HepG2 (cell line): Measurements from ENCODE around the gene DSTN. TPM values are rescaled to one million over a fixed set of nuclear protein-coding genes. Genes with fewer than 3 reads are reported as not detected.
A peak's percentile ranks its signal among the peaks of the same experiment; 100 is the strongest.

Experiments
- EP300 ChIP-seq, 3 experiments: sonication (generic) in 1 of 3; formaldehyde crosslinking in 1 of 3; IDR thresholded peaks; 2 replicates each; pipeline versions ENCODE4 v1.5.1 to v1.6.1; 2011 to 2020; ENCODE audit warnings: low read depth in 2 of 3, low read length in 2 of 3, borderline replicate concordance in 1 of 3, improper control_type of control experiment in 1 of 3, mild to moderate bottlenecking in 1 of 3, missing genetic modification reagents in 1 of 3, moderate library complexity in 1 of 3
- FOXA1 ChIP-seq, 2 experiments: fragments of 450-650 bp in 1 of 2; sonication (generic) in 1 of 2; formaldehyde crosslinking in 1 of 2; IDR thresholded peaks; 2 replicates each; pipeline versions ENCODE4 v1.4.0 to v1.6.1; 2016 to 2020; ENCODE audit warnings: missing genetic modification reagents in 1 of 2
- GATAD1 ChIP-seq: IDR thresholded peaks from 2 replicates; pipeline ENCODE4 v1.6.1; 2016; ENCODE audit warnings: missing genetic modification reagents, missing compliant biosample characterization
- HIC2 ChIP-seq: sonication (generic); formaldehyde crosslinking; IDR thresholded peaks from 2 replicates; pipeline ENCODE4 v1.9.0; 2022; ENCODE audit warnings: low read depth, missing genetic modification reagents
- IKZF1 ChIP-seq: fragments of 450-650 bp; IDR thresholded peaks from 2 replicates; pipeline ENCODE4 v1.7.1; 2016
- MAFG ChIP-seq: sonication (generic); formaldehyde crosslinking; IDR thresholded peaks from 2 replicates; pipeline ENCODE4 v1.5.1; 2020; ENCODE audit warnings: mild to moderate bottlenecking, missing genetic modification reagents
- NCOA1 ChIP-seq: sonication (generic); formaldehyde crosslinking; IDR thresholded peaks from 2 replicates; pipeline ENCODE4 v1.9.0; 2021; ENCODE audit warnings: missing genetic modification reagents
- TAF15 ChIP-seq: fragments of 200-400 bp; formaldehyde crosslinking; IDR thresholded peaks from one replicate; pipeline ENCODE4 v1.6.1; 2018; ENCODE audit warnings: mild to moderate bottlenecking, low read depth, low read length; ENCODE audit not compliant: poor library complexity, severe bottlenecking
- ZKSCAN8 ChIP-seq: IDR thresholded peaks from 2 replicates; pipeline ENCODE4 v1.6.1; 2016; ENCODE audit warnings: borderline replicate concordance, missing genetic modification reagents, missing compliant biosample characterization
- ZNF616 ChIP-seq: sonication (generic); formaldehyde crosslinking; IDR thresholded peaks from 2 replicates; pipeline ENCODE4 v1.5.0; 2020; ENCODE audit warnings: low read depth, mild to moderate bottlenecking, missing genetic modification reagents
- ZNF766 ChIP-seq: sonication (generic); formaldehyde crosslinking; IDR thresholded peaks from 2 replicates; pipeline ENCODE4 v1.5.0; 2020; ENCODE audit warnings: missing genetic modification reagents, borderline replicate concordance
- ZNF788 ChIP-seq: sonication (generic); formaldehyde crosslinking; IDR thresholded peaks from 2 replicates; pipeline ENCODE4 v1.5.0; 2020; ENCODE audit warnings: mild to moderate bottlenecking, missing genetic modification reagents, borderline replicate concordance
- ZSCAN31 ChIP-seq: sonication (generic); formaldehyde crosslinking; IDR thresholded peaks from 2 replicates; pipeline ENCODE4 v1.5.0; 2020; ENCODE audit warnings: low read depth, mild to moderate bottlenecking, missing genetic modification reagents
- polyA plus RNA-seq, 8 experiments: library from polyadenylated mRNA; depleted of rRNA in 3 of 8; stranded (reverse) in 7 of 8; unstranded in 1 of 8; fragments of >200 nt; fragmentation: Illumina TruSeq in 4 of 8; extraction: Trizol in 4 of 8; gene quantifications; 2 replicates each; pipeline versions ENCODE4 v1.2.1 to v1.2.3, GENCODE V29; 2011 to 2016; ENCODE audit warnings: low read depth in 4 of 8, missing spikeins in 1 of 8, mixed read lengths in 1 of 8; ENCODE audit not compliant: insufficient read depth in 1 of 8
- total RNA-seq, 5 experiments: library from RNA; depleted of rRNA; stranded (reverse); fragments of >200 nt; fragmentation: Illumina TruSeq; extraction: Trizol; gene quantifications; 2 replicates each; pipeline ENCODE4 v1.2.3, GENCODE V29; 2016; ENCODE audit warnings: low read depth in 1 of 5
- TF ChIP-seq, protein P1 (sequence below): sonication (generic); formaldehyde crosslinking; IDR thresholded peaks from 2 replicates; pipeline ENCODE4 v1.4.0; 2020; ENCODE audit warnings: missing genetic modification reagents
- TF ChIP-seq, protein P2 (sequence below): sonication (generic); formaldehyde crosslinking; IDR thresholded peaks from 2 replicates; pipeline ENCODE4 v1.4.0; 2020; ENCODE audit warnings: missing genetic modification reagents
- TF ChIP-seq, protein P3 (sequence below): sonication (generic); formaldehyde crosslinking; IDR thresholded peaks from 2 replicates; pipeline ENCODE4 v1.4.0; 2020; ENCODE audit warnings: missing genetic modification reagents; ENCODE audit errors: not compliant biosample characterization
- TF ChIP-seq, protein P4 (sequence below): sonication (generic); formaldehyde crosslinking; IDR thresholded peaks from 2 replicates; pipeline ENCODE4 v1.5.0; 2020; ENCODE audit warnings: missing genetic modification reagents, mild to moderate bottlenecking, borderline replicate concordance

The DSTN gene
- total and polyA plus RNA-seq, 2 of the 13 experiments (the other 11 are each of a cell fraction or from before 2014, with no cell fraction given), result 27.6 to 106 TPM

GRCh38 chr20:17569616-17570346 lies at the start of gene DSTN (continued):
- TF ChIP-seq, protein P1, sequence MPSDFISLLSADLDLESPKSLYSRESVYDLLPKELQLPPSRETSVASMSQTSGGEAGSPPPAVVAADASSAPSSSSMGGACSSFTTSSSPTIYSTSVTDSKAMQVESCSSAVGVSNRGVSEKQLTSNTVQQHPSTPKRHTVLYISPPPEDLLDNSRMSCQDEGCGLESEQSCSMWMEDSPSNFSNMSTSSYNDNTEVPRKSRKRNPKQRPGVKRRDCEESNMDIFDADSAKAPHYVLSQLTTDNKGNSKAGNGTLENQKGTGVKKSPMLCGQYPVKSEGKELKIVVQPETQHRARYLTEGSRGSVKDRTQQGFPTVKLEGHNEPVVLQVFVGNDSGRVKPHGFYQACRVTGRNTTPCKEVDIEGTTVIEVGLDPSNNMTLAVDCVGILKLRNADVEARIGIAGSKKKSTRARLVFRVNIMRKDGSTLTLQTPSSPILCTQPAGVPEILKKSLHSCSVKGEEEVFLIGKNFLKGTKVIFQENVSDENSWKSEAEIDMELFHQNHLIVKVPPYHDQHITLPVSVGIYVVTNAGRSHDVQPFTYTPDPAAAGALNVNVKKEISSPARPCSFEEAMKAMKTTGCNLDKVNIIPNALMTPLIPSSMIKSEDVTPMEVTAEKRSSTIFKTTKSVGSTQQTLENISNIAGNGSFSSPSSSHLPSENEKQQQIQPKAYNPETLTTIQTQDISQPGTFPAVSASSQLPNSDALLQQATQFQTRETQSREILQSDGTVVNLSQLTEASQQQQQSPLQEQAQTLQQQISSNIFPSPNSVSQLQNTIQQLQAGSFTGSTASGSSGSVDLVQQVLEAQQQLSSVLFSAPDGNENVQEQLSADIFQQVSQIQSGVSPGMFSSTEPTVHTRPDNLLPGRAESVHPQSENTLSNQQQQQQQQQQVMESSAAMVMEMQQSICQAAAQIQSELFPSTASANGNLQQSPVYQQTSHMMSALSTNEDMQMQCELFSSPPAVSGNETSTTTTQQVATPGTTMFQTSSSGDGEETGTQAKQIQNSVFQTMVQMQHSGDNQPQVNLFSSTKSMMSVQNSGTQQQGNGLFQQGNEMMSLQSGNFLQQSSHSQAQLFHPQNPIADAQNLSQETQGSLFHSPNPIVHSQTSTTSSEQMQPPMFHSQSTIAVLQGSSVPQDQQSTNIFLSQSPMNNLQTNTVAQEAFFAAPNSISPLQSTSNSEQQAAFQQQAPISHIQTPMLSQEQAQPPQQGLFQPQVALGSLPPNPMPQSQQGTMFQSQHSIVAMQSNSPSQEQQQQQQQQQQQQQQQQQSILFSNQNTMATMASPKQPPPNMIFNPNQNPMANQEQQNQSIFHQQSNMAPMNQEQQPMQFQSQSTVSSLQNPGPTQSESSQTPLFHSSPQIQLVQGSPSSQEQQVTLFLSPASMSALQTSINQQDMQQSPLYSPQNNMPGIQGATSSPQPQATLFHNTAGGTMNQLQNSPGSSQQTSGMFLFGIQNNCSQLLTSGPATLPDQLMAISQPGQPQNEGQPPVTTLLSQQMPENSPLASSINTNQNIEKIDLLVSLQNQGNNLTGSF (CRISPR knock-in tag), result no peak
- TF ChIP-seq, protein P2, sequence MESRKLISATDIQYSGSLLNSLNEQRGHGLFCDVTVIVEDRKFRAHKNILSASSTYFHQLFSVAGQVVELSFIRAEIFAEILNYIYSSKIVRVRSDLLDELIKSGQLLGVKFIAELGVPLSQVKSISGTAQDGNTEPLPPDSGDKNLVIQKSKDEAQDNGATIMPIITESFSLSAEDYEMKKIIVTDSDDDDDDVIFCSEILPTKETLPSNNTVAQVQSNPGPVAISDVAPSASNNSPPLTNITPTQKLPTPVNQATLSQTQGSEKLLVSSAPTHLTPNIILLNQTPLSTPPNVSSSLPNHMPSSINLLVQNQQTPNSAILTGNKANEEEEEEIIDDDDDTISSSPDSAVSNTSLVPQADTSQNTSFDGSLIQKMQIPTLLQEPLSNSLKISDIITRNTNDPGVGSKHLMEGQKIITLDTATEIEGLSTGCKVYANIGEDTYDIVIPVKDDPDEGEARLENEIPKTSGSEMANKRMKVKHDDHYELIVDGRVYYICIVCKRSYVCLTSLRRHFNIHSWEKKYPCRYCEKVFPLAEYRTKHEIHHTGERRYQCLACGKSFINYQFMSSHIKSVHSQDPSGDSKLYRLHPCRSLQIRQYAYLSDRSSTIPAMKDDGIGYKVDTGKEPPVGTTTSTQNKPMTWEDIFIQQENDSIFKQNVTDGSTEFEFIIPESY (CRISPR knock-in tag), result no peak
- TF ChIP-seq HIC2 (CRISPR knock-in tag), result peak; percentile 83
- TF ChIP-seq ZKSCAN8 (CRISPR knock-in tag), result peak; percentile 41; the same call in 1 of the 2 replicates
- no peak for TF ChIP-seq EP300 (IDR thresholded peaks at IDR 0.05; ENCODE audit: low read depth in 2 of 2, low read length in 2 of 2)
- TF ChIP-seq EP300 (CRISPR knock-in tag; IDR thresholded peaks at IDR 0.05; ENCODE audit: borderline replicate concordance), result no peak
- no peak for TF ChIP-seq IKZF1
- TF ChIP-seq FOXA1 (IDR thresholded peaks at IDR 0.05), result no peak
- no peak; the same call in 1 of the 2 replicates for TF ChIP-seq FOXA1 (CRISPR knock-in tag; IDR thresholded peaks at IDR 0.05)
- TF ChIP-seq MAFG (CRISPR knock-in tag), result peak; percentile 6; the same call in 1 of the 2 replicates
- TF ChIP-seq, protein P3, sequence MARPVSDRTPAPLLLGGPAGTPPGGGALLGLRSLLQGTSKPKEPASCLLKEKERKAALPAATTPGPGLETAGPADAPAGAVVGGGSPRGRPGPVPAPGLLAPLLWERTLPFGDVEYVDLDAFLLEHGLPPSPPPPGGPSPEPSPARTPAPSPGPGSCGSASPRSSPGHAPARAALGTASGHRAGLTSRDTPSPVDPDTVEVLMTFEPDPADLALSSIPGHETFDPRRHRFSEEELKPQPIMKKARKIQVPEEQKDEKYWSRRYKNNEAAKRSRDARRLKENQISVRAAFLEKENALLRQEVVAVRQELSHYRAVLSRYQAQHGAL (CRISPR knock-in tag), result no peak
- TF ChIP-seq ZNF788 (CRISPR knock-in tag), result peak; percentile 53; the same call in 1 of the 2 replicates
- TF ChIP-seq TAF15, result peak; percentile 41
- no peak; the same call in 1 of the 2 replicates for TF ChIP-seq ZNF766
- TF ChIP-seq, protein P4, sequence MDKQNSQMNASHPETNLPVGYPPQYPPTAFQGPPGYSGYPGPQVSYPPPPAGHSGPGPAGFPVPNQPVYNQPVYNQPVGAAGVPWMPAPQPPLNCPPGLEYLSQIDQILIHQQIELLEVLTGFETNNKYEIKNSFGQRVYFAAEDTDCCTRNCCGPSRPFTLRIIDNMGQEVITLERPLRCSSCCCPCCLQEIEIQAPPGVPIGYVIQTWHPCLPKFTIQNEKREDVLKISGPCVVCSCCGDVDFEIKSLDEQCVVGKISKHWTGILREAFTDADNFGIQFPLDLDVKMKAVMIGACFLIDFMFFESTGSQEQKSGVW (CRISPR knock-in tag), result no peak
- TF ChIP-seq ZSCAN31, result no peak; the same call in 1 of the 2 replicates
- no peak for TF ChIP-seq NCOA1 (CRISPR knock-in tag)
- peak; percentile 93 for TF ChIP-seq ZNF616
- TF ChIP-seq GATAD1 (CRISPR knock-in tag), result peak; percentile 72; the same call in 1 of the 2 replicates
